ENCODE results near the gene CYP26B1. TPM values are rescaled to one million over a fixed set of nuclear protein-coding genes. Genes with fewer than 3 reads are reported as not detected.

The CYP26B1 gene
- total RNA-seq, 1 donor from 2014 or later: 1.5 TPM

DNA sequence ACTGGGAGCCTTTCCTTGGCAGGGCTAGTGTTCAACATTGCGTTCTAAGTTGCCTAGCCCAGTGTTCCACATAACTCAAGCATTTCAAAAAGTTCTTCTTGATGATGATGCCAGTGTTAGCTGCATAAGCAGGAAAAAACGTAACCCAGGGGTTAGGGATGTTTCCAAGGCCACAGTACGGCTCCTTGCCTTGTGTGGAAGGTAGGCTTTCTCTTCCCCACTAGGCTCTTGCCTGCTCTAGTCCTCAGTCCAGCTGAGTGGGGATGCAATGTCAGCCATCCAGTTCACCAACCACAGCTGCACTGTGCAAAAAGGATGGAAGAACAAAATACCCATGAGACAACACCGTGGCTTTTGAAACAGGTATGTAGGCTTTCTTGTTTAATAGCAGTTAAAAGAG lies 28.0 kb upstream of the CYP26B1 start:
- H3K9me3 ChIP-seq (replicated peaks): no peaks in the 10 kb centered on the region
- TF ChIP-seq, protein P1, sequence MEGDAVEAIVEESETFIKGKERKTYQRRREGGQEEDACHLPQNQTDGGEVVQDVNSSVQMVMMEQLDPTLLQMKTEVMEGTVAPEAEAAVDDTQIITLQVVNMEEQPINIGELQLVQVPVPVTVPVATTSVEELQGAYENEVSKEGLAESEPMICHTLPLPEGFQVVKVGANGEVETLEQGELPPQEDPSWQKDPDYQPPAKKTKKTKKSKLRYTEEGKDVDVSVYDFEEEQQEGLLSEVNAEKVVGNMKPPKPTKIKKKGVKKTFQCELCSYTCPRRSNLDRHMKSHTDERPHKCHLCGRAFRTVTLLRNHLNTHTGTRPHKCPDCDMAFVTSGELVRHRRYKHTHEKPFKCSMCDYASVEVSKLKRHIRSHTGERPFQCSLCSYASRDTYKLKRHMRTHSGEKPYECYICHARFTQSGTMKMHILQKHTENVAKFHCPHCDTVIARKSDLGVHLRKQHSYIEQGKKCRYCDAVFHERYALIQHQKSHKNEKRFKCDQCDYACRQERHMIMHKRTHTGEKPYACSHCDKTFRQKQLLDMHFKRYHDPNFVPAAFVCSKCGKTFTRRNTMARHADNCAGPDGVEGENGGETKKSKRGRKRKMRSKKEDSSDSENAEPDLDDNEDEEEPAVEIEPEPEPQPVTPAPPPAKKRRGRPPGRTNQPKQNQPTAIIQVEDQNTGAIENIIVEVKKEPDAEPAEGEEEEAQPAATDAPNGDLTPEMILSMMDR (IDR thresholded peaks at IDR 0.05; ENCODE audit: borderline replicate concordance): no peak
- H3K27me3 ChIP-seq (ENCODE audit: low read depth): no peaks in the 10 kb centered on the region
- peaks cover 41% of the 10 kb centered on the region for H3K36me3 ChIP-seq
- no peaks in the 10 kb centered on the region for H3K4me1 ChIP-seq
- no peak for DNase-seq
- no peak overlapping the region for H3K4me3 ChIP-seq
- intact Hi-C loops (cut with micrococcal nuclease): no loop called here
- H3K27ac ChIP-seq (replicated peaks): no peak overlapping the region

DNA sequence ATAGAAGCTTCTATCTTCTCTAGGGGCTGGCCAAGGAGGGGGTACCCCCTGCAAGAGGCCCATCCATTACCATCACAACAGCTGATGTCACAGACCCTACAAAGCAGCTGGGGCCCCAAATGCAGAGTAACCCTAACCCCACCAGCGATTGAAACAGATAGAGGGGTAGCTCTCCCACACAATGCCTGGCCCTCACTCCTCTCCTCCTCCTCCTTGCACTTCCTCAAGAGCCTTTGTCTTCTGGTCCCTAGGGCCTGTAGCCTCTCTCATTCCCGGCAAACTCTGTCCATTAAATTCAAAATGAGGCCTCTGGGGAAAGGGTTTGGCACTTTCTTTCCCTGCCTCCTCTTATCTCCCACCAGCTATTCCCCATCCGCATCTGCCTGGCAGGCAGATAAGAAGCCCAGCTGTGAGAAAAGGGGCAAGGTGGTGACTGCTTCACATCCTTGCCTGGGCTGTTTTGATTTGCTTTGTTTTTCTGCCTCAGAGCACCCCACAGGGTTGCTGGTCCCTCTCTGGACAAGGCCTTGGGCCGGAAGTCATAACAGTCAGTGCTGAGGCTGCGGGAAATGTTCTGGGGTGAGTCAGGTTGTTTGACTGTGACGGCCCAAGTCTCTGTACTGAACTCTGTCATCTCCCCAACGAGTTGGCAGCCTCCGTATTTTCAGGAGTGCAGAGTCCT lies 26.1 kb upstream of the CYP26B1 start:
- no peak for DNase-seq
- intact Hi-C loops (cut with micrococcal nuclease): no loop called here
- Histone ChIP-seq H3K4me1 (no peaks in the 10 kb centered on the region), H3K36me3 (peaks cover 30% of the 10 kb centered on the region), H3K9me3 (replicated peaks) (peaks cover 3% of the 10 kb centered on the region), H3K27me3 (ENCODE audit: low read depth) (no peaks in the 10 kb centered on the region), H3K4me3 (no peak overlapping the region), H3K27ac (replicated peaks) (no peak overlapping the region)
- TF ChIP-seq, protein P1 (IDR thresholded peaks at IDR 0.05; ENCODE audit: borderline replicate concordance): no peak

DNA sequence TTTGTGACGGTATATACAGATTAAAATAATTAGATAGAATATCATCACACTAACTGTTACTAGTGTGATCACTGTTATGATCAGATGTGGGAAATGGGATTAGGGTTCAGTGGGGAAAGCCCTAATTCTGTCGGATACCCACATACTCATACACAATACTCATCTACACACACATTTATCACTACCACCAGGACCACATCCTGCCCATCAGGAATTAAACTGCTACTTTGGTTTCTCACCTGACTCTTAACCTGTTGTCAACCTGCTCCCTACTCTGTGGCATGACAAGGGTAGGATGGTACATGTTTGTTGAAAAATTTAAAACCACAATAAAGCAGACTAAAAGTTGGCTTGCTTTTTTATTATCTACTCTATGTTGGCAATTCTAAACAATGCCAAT lies 24.8 kb upstream of the CYP26B1 start:
- Histone ChIP-seq H3K4me3 (no peak overlapping the region), H3K4me1 (no peaks in the 10 kb centered on the region), H3K27me3 (ENCODE audit: low read depth) (no peaks in the 10 kb centered on the region), H3K27ac (replicated peaks) (no peak overlapping the region), H3K9me3 (replicated peaks) (peaks cover 13% of the 10 kb centered on the region), H3K36me3 (peaks cover 17% of the 10 kb centered on the region)
- no peak for DNase-seq
- TF ChIP-seq, protein P1 (IDR thresholded peaks at IDR 0.05; ENCODE audit: borderline replicate concordance): no peak
- intact Hi-C loops (cut with micrococcal nuclease): no loop called here

DNA sequence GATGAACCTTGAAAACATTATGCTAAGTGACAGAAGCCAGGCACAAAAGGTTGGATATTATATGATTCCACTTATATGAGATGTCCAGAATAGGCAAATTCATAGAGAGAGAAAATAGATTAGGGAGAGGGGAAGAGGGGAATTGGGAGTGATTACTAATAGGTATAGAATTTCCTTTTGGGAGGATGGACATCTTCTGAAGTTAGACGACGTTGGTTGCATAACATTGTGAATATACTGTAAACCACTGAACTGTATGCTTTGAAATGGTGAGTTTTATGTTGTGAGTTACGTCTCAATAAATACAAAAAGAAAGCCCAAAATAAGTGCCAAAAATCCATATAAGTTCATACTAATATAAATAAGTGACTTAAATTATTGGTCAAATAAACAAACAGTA lies 18.6 kb upstream of the CYP26B1 start:
- no peak for DNase-seq
- H3K9me3 ChIP-seq (replicated peaks): peaks cover 13% of the 10 kb centered on the region
- TF ChIP-seq, protein P1 (IDR thresholded peaks at IDR 0.05; ENCODE audit: borderline replicate concordance): no peak
- intact Hi-C loops (cut with micrococcal nuclease): loop anchor here (10.0 kb wide), 1 partner anchor 409 kb away; no protein-coding TSS in a partner anchor
- no peak overlapping the region for H3K4me3 ChIP-seq
- no peaks in the 10 kb centered on the region for H3K36me3 ChIP-seq
- no peaks in the 10 kb centered on the region for H3K4me1 ChIP-seq
- no peaks in the 10 kb centered on the region for H3K27me3 ChIP-seq (ENCODE audit: low read depth)
- H3K27ac ChIP-seq (replicated peaks): no peak overlapping the region

DNA sequence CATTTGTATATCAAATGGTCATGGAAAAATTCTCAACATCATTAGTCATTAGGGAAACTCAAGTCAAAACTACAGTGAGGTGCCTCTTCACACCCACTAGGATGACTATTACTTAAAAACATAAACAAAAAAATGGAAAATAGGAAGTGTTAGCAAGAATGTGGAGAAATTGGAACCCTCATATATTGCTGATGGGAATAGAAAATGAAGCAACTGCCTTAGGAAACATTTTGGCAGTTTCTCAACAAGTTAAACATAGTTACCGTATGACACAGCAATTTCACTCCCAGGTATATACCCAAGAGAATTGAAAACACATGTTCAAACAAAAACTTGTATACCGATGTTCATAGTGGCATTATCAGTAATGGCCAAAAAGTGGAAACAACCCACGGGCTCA lies 18.1 kb upstream of the CYP26B1 start:
- H3K27ac ChIP-seq (replicated peaks): no peak overlapping the region
- H3K4me1 ChIP-seq: no peaks in the 10 kb centered on the region
- H3K36me3 ChIP-seq: no peaks in the 10 kb centered on the region
- TF ChIP-seq, protein P1 (IDR thresholded peaks at IDR 0.05; ENCODE audit: borderline replicate concordance): no peak
- no peak for DNase-seq
- H3K27me3 ChIP-seq (ENCODE audit: low read depth): no peaks in the 10 kb centered on the region
- intact Hi-C loops (cut with micrococcal nuclease): loop anchor here (10.0 kb wide), 1 partner anchor 409 kb away; no protein-coding TSS in a partner anchor
- no peak overlapping the region for H3K4me3 ChIP-seq
- peaks cover 13% of the 10 kb centered on the region for H3K9me3 ChIP-seq (replicated peaks)
